HEK293 (cell line): ENCODE data around the gene CENPM.

Experiments used
- AEBP2 ChIP-seq: fragments of 450-650 bp; formaldehyde crosslinking; IDR thresholded peaks from 2 replicates; pipeline ENCODE4 v1.5.1; 2016; ENCODE audit warnings: missing biosample characterization, missing genetic modification characterization, borderline replicate concordance
- CTCF ChIP-seq: fragments of 450-650 bp; formaldehyde crosslinking; IDR thresholded peaks from 2 replicates; pipeline ENCODE4 v1.5.1; 2016; ENCODE audit warnings: missing biosample characterization, missing genetic modification characterization
- HOXA7 ChIP-seq: sonication (generic); formaldehyde crosslinking; IDR thresholded peaks from 2 replicates; pipeline ENCODE4 v1.8.1; 2022; ENCODE audit warnings: missing genetic modification reagents, borderline replicate concordance
- PRDM4 ChIP-seq: fragments of 450-650 bp; formaldehyde crosslinking; IDR thresholded peaks from 2 replicates; pipeline ENCODE4 v1.5.1; 2017; ENCODE audit warnings: missing biosample characterization, missing genetic modification characterization
- SALL2 ChIP-seq: fragments of 450-650 bp; formaldehyde crosslinking; IDR thresholded peaks from 2 replicates; pipeline ENCODE4 v1.5.0; 2017; ENCODE audit warnings: missing biosample characterization, mild to moderate bottlenecking, missing genetic modification characterization, borderline replicate concordance
- ZNF639 ChIP-seq: fragments of 450-650 bp; formaldehyde crosslinking; IDR thresholded peaks from 2 replicates; pipeline ENCODE4 v1.5.1; 2016; ENCODE audit warnings: missing biosample characterization, missing genetic modification characterization
- ZNF837 ChIP-seq: fragments of 450-650 bp; formaldehyde crosslinking; IDR thresholded peaks from 2 replicates; pipeline ENCODE4 v1.5.1; 2016; ENCODE audit warnings: missing biosample characterization, missing genetic modification characterization

GRCh38 chr22:41913842-41914534, 33.0 kb downstream of the CENPM start:
- TF ChIP-seq HOXA7, result no peak
- TF ChIP-seq CTCF, result no peak
- TF ChIP-seq AEBP2 (tag by site-specific recombination), result no peak
- no peak for TF ChIP-seq SALL2 (tag by site-specific recombination)
- TF ChIP-seq ZNF639, result no peak
- TF ChIP-seq PRDM4 (tag by site-specific recombination), result no peak
- TF ChIP-seq ZNF837 (tag by site-specific recombination), result no peak
